PC-9 (cell line): ENCODE data around the gene C2orf78.
"Not testable (repeated sequence)": the region's sequence is repeated elsewhere in the genome, so short reads cannot be mapped to it uniquely, and the experiment has no call there.

Experiments used
- CTCF ChIP-seq: fragments of 200-600 bp; sonication (generic); conservative IDR thresholded peaks from 2 replicates; pipeline ENCODE4 v1.6.1; 2017; ENCODE audit warnings: mixed run types, antibody characterized with exemption, mild to moderate bottlenecking, moderate library complexity
- EZH2 ChIP-seq: fragments of 200-600 bp; sonication (generic); IDR thresholded peaks from 2 replicates; pipeline ENCODE4 v1.8.0; 2017; ENCODE audit warnings: antibody characterized with exemption, low read depth

DNA sequence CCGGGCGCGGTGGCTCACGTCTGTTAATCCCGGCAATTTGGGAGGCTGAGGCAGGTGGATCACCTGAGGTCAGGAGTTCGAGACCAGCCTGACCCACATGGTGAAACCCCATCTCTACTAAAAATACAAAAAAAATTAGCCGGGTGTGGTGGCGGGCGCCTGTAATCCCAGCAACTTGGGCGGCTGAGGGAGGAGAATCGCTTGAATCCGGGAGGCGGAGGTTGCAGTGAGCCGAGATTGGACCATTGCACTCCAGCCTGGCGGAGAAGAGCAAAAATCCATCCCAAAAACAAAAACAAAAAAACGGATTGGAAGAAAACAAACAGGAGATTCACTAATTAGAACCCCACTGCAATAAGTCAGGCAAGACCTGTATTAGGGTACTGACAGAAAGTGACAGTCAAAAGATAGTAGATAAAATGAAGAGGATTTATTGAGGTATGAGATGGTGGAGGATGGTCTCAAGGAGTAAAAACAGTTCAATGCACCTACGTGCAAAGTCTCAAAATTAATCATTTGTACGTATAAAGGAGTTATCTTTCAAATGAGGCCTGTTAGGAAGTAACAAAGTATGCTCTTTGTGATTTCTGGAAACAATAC, 5.0 kb upstream of the C2orf78 start:
- TF ChIP-seq CTCF, EZH2: not testable (repeated sequence)
